Measurements from ENCODE around the gene RAMAC. TPM values are rescaled to one million over a fixed set of nuclear protein-coding genes. Genes with fewer than 3 reads are reported as not detected.

The RAMAC gene
- total RNA-seq, 4 donors from 2014 or later = 16.4 to 28.0 (median 23.7) TPM

DNA sequence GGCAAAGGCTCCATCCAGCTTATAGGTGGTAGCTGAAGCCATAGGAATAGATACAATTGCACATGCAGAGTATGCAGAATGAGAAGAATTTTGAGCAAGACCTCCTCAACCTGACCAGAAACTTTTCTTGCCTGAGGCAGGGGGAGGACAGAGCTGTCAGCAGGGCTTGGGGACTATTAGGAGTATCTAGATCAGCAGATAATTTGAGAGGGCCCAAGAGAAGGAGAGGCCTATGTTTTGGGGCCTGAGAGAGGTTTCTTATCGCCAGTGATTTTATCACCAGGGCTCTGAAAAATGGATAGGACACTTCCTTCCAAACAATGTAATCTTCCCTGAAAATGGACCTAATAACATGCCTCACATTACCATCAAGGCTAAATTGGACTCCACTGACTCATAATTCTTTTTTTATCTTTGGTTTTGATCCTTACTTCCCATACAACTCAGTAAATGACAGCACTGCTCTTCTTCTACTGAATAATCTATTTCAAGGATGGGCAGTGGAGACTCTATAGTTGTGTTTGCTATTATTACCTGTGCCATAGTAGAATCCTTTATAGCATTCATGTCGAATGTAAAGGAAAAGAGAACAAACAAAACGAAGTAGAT, 15.8 kb upstream of the RAMAC start:
- Histone ChIP-seq H3K36me3 (no peaks in the 10 kb centered on the region), H3K4me3 (no peak overlapping the region), H3K27ac (peak overlapping the region; percentile 79 to 83 (median 80)), H3K4me1 (peaks cover 30 to 31% of the 10 kb centered on the region in 2 donors), H3K27me3 (no peaks in the 10 kb centered on the region), H3K9me3 (no peaks in the 10 kb centered on the region)
- DNase-seq (no peak), ATAC-seq (peak; percentile 88 to 91)
- in situ Hi-C loops (cut with MboI; ENCODE audit: low sequenced_read_pairs in 4 of 4) (loop anchor here in 1 of 4 donors (10.0 kb wide), 1 partner anchor 105 kb away; no protein-coding TSS in a partner anchor), intact Hi-C loops (cut with DNase I; ENCODE audit: low total_unique reads) (loop anchor here (5.0 kb wide), 1 partner anchor 208 kb away; no protein-coding TSS in a partner anchor)
- TF ChIP-seq, protein P1, sequence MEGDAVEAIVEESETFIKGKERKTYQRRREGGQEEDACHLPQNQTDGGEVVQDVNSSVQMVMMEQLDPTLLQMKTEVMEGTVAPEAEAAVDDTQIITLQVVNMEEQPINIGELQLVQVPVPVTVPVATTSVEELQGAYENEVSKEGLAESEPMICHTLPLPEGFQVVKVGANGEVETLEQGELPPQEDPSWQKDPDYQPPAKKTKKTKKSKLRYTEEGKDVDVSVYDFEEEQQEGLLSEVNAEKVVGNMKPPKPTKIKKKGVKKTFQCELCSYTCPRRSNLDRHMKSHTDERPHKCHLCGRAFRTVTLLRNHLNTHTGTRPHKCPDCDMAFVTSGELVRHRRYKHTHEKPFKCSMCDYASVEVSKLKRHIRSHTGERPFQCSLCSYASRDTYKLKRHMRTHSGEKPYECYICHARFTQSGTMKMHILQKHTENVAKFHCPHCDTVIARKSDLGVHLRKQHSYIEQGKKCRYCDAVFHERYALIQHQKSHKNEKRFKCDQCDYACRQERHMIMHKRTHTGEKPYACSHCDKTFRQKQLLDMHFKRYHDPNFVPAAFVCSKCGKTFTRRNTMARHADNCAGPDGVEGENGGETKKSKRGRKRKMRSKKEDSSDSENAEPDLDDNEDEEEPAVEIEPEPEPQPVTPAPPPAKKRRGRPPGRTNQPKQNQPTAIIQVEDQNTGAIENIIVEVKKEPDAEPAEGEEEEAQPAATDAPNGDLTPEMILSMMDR (IDR thresholded peaks at IDR 0.05 in 4 of 5, conservative IDR thresholded peaks at IDR 0.05 in 1 of 5) = no peak
- no peak for TF ChIP-seq POLR2A (IDR thresholded peaks at IDR 0.05)

DNA sequence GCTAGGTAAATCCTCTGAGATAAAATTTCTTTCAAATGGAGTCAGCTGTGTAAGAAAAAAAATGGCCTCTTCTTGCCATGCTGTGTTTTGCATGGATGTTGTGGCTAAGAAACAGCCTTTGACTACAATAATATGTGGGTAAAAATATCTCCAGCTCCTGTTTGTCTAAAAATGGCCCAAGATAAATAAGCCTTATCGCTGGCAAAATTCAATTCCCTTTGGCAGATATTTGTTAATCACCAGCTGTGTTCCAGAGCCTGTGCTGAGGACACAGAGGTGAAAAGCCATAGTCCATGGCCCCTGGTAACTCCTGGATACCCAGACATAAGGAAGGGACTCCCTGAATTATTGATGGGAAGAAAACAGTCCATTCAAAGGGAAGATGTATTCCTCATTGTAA, 15.3 kb upstream of the RAMAC start:
- DNase-seq = no peak
- ATAC-seq = peak in 1 of 2 donors; percentile 19
- Histone ChIP-seq H3K36me3 (no peaks in the 10 kb centered on the region), H3K27me3 (no peaks in the 10 kb centered on the region), H3K4me3 (no peak overlapping the region), H3K9me3 (no peaks in the 10 kb centered on the region), H3K27ac (peak overlapping the region; percentile 79 to 83 (median 80)), H3K4me1 (peaks cover 30 to 31% of the 10 kb centered on the region in 2 donors)
- intact Hi-C loops (cut with DNase I; ENCODE audit: low total_unique reads) (loop anchor here (5.0 kb wide), 1 partner anchor 208 kb away; no protein-coding TSS in a partner anchor), in situ Hi-C loops (cut with MboI; ENCODE audit: low sequenced_read_pairs in 4 of 4) (loop anchor here in 1 of 4 donors (10.0 kb wide), 1 partner anchor 106 kb away; no protein-coding TSS in a partner anchor)
- no peak for TF ChIP-seq POLR2A (IDR thresholded peaks at IDR 0.05)
- TF ChIP-seq, protein P1 (IDR thresholded peaks at IDR 0.05 in 4 of 5, conservative IDR thresholded peaks at IDR 0.05 in 1 of 5) = no peak

DNA sequence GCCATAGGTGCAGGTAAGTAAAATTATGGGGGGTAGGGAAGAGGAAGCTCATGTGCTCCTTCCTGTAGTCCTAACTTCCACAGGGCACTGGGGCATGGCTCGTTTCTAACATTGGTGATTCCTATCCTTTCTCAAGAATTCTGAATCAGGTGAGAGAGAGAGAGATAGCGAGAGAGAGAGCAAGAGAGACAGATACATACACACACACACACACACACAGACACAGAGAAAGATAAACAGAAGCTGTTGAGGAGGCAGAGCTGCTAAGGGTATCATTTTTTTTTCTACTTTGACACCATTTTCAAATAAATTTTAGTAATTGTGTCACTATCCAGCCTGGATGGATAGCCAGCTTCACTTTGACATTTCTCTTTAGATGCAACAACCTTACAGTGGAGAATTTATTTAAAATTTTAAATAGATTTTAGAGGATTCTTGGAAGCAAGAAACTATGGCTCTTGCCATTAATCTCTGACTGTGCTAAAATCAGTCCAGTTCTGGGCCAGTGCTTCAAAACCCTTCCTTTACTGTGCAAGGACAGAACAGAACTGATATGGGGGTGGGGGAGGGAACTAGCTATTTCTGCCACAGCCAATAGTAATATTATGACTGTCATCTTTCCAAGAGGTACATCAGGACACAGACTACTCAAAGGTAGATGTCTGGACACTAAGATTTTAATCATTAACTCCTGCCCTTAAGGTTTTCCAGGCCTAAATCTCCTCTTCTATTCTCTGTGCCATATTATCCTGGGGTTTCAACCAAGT, 14.6 kb upstream of the RAMAC start:
- no peak for ATAC-seq
- H3K9me3 ChIP-seq = no peaks in the 10 kb centered on the region
- DNase-seq = no peak
- peak overlapping the region; percentile 79 to 83 (median 80) for H3K27ac ChIP-seq
- H3K4me3 ChIP-seq = no peak overlapping the region
- intact Hi-C loops (cut with DNase I; ENCODE audit: low total_unique reads) (loop anchor here (5.0 kb wide), 1 partner anchor 209 kb away; no protein-coding TSS in a partner anchor), in situ Hi-C loops (cut with MboI; ENCODE audit: low sequenced_read_pairs in 4 of 4) (loop anchor here in 1 of 4 donors (10.0 kb wide), 1 partner anchor 107 kb away; no protein-coding TSS in a partner anchor)
- H3K36me3 ChIP-seq = no peaks in the 10 kb centered on the region
- H3K27me3 ChIP-seq = no peaks in the 10 kb centered on the region
- TF ChIP-seq, protein P1 (IDR thresholded peaks at IDR 0.05 in 4 of 5, conservative IDR thresholded peaks at IDR 0.05 in 1 of 5) = no peak
- TF ChIP-seq POLR2A (IDR thresholded peaks at IDR 0.05) = no peak
- peaks cover 30 to 31% of the 10 kb centered on the region in 2 donors for H3K4me1 ChIP-seq

DNA sequence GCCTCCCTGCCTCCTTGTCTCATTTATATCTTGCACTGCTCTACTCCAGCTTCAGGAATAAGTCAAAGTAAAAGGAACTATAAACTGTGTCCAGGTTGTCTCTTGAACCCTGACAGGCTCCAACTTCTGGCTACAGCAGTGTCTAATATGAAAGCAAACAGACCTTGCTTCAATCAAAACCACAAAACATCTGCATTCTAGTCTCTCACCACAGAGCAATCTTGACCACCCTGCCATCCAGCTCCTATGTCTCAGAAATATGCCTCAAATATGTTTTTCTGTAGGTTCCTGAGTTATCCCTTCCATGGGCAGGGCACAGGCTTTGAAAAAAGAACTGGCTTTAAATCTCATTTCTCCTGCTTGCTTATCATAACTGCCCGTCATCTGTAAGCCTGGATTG, 13.0 kb upstream of the RAMAC start:
- TF ChIP-seq, protein P1 (IDR thresholded peaks at IDR 0.05 in 4 of 5, conservative IDR thresholded peaks at IDR 0.05 in 1 of 5) = no peak
- no peak for DNase-seq

More for the DNA sequence above, 13.0 kb upstream of the RAMAC start:
- Histone ChIP-seq H3K27ac (no peak overlapping the region), H3K4me1 (peaks cover 30 to 31% of the 10 kb centered on the region in 2 donors), H3K4me3 (no peak overlapping the region), H3K27me3 (no peaks in the 10 kb centered on the region), H3K9me3 (no peaks in the 10 kb centered on the region), H3K36me3 (no peaks in the 10 kb centered on the region)
- in situ Hi-C loops (cut with MboI; ENCODE audit: low sequenced_read_pairs in 4 of 4) = loop anchor here in 1 of 4 donors (10.0 kb wide), 1 partner anchor 108 kb away; no protein-coding TSS in a partner anchor
- intact Hi-C loops (cut with DNase I; ENCODE audit: low total_unique reads) = loop anchor here (5.0 kb wide), 1 partner anchor 211 kb away; no protein-coding TSS in a partner anchor
- ATAC-seq = no peak

All from gastrocnemius medialis (tissue), 4 donors.